HG03342 (cell line): ENCODE data around the gene TSPYL1.
"Not testable (repeated sequence)": the region's sequence is repeated elsewhere in the genome, so short reads cannot be mapped to it uniquely, and the experiment has no call there.

Experiments used
- ATAC-seq: cut with Tn5 transposase; IDR thresholded peaks from one replicate; pipeline ENCODE4 v1.9.1; 2021; ENCODE audit warnings: mild to moderate bottlenecking, moderate library complexity; ENCODE audit not compliant: unreplicated experiment

Gene TSPYL1

DNA sequence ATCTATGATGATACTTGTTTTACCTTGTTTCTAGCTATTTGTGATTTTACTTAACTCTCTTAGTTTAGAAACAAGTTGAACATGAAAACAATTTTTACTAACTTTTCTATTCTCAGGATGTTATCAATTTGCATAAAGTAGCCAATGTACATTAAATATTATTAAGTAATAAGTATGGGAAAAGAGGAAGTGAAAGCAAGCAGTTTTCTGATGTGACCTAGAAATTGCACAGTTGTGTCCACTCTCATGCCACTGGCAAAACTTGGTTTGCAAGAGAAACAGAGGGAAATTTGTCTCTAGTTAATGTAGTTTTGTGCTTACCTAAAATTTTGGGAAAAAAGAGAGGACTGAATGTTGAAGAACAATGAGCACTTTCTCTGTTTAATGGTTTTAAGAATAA lies 19.2 kb upstream of the TSPYL1 start:
- ATAC-seq: peak; percentile 66

DNA sequence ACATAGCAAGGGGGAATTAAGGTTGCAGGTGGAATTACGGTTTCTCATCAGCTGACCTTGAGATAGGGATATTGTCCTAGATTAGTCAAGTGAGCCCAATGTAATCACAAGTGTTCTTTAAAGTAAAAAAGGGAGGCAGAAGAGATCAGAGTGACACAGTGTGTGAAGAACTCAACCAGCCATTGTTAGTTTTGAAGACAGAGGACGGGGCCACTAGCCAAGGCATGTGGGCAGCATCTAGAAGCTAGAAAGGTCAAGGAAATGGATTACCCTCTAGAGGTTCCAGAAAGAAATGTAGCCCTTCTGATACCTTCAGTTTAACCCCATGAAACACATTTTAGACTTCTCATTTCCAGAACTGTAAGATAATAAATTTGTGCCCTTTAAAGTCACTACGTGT lies 18.5 kb upstream of the TSPYL1 start:
- no peak for ATAC-seq

- no peak for ATAC-seq
Observed at GRCh38 chr6:116292553-116292952, 12.8 kb upstream of the TSPYL1 start.

GRCh38 chr6:116291701-116292396 lies 12.1 kb upstream of the TSPYL1 start:
- no peak for ATAC-seq

GRCh38 chr6:116290799-116291198 lies 11.1 kb upstream of the TSPYL1 start:
- no peak for ATAC-seq

- ATAC-seq: no peak
Observed at GRCh38 chr6:116289876-116290275, 10.1 kb upstream of the TSPYL1 start.

DNA sequence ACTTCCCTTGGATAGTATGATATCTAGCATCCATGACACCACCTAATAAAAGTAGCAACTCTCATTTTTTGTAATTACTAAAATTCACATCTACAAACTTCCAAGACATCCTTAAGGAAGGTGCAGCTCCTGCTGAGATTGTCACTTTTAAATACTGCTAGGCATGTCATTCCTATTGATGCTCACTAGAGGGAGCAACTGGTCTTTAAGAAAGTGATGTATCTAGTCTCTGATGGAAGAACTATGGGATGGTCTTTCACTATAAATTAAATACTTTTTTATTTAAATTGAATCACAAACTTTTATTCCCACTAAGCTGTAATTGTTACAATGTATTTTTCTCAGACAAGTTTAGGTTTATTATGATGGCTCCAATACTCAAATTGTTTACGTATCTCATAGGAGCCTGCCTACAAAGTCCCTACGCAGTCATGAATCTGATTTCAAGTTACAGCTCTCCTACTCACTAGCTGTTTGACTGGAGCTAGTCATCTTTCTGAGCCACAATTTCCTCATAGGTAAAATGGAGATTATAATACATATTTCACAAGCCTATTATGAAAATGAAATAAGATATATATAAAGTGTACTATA lies 8.1 kb upstream of the TSPYL1 start:
- ATAC-seq: peak; percentile 80

DNA sequence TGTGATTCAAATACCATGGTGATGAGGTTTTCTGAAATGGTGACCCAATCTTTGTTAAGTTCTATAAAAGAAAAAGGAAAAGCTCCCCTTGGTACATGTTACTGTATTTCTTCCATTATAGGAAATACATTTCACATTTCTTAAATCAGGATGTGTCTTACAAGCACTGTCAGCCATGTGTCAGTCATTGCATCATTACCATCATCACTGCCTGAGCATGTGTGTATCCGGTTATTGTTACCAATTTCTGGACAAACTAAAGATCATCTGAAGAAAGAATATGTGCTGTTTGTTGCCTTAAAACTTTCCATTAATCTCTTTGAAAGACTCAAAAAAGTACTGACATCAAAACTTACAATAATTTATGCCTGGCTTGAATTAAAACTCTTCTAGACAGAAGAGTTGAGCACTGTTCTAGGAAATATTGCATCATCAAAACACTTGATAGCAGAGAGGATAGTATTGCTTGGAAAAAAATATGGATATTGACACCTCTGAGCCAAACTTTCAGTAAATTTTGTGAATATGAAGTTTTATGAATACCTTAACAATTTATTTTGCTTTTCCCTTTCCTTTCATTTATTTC lies 7.1 kb upstream of the TSPYL1 start:
- ATAC-seq: no peak

GRCh38 chr6:116284984-116285383 lies 5.3 kb upstream of the TSPYL1 start:
- not testable (repeated sequence) for ATAC-seq

DNA sequence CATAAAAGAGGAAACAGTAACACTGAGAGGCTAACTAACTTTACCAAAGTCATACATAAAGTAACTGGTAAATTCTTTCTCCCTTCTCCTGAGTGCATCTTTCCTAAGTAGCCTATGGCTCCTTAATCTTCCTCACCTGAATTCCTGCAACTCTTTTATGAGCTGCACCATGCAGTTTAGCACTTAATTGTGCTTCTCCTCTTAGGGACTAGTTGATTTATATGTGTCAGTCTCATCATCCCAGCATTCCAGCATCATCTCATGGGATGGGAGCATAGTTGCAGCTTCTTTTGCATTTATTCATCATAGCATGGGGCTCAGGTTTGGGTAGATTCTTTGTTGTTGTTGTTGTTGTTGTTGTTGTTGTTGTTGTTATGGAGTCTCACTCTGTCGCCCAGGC lies 3.5 kb upstream of the TSPYL1 start:
- no peak for ATAC-seq

- ATAC-seq: no peak
Observed at GRCh38 chr6:116282698-116283097, 3.0 kb upstream of the TSPYL1 start.

GRCh38 chr6:116280933-116281316 lies 1.2 kb upstream of the TSPYL1 start:
- ATAC-seq: no peak

GRCh38 chr6:116280161-116280932 lies 617 bp upstream of the TSPYL1 start:
- no peak for ATAC-seq

DNA sequence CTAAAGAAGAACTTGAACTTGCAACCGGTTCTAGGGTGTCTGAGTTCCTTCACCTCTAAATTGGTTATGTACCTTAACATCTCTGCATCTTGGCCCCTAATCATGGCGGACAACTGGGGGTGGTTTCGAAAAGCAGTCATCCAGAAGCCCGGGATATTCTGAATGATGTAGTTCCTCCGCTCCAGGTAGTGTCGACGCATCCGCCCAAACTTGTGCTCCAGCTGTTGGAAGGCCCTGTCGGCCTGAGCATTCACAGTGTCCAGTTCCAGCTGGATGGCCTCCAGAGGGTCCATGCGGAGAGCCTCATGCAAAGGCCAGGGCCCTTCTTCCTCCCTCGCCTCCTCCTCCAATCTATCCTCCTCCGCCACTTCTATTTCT lies 887 bp downstream of the TSPYL1 start:
- ATAC-seq: no peak

- ATAC-seq: no peak
Observed at GRCh38 chr6:116278481-116278829, 1.3 kb downstream of the TSPYL1 start.

DNA sequence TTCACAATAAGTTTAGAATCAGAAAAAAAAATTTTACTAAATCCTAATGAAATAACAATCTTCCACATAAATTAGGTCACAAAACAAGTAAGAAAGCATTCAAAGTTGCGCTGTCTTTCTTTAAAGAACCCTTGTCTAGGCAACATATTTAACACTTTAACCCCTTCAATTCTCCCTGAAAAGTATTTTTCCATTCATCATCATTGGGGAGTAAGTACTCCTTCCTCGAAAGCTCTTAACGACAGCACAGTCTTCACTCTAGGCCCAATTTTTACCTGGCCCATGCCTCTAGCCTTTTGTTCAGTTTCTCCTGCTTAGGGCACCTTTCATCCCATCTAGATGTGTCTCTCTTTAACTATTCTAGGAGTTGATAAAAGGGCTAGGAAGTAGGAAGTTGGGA lies 2.6 kb downstream of the TSPYL1 start:
- no peak for ATAC-seq

GRCh38 chr6:116271149-116271708 lies 8.5 kb downstream of the TSPYL1 start:
- ATAC-seq: no peak

- ATAC-seq: peak; percentile 90
Observed at GRCh38 chr6:116268589-116269293, 11.0 kb downstream of the TSPYL1 start.

DNA sequence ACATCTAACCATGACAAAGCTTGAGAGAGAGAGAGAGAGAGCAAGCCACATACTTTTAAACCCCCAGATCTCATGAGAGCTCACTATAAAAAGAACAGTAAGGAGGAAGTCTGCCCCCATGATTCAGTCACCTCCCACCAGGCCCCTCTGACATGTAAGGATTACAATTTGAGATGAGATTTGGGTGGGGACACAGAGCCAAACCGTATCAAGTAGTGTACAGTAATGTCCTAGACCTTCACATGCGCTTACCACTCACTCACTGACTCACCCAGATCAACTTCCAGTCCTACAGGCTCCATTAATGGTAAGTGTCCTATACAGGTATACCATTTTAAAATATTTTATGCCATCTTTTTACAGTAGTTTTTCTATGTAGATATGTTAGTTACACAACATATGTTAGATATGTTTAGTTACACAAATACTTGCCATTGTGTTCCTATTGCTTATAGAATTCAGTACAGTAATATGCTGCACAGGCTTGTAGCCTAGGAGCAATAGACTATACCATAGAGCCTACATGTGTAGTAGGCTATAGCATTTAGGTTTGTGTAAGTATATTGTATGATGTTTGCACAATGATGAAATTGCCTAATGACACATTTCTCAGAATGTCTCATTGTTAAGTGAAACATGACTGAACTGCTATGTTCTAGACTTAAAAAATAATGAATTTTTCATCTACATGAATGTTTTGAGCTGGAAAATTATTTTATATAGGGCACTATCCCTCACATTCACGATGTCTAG lies 11.7 kb downstream of the TSPYL1 start:
- peak; percentile 11 for ATAC-seq

DNA sequence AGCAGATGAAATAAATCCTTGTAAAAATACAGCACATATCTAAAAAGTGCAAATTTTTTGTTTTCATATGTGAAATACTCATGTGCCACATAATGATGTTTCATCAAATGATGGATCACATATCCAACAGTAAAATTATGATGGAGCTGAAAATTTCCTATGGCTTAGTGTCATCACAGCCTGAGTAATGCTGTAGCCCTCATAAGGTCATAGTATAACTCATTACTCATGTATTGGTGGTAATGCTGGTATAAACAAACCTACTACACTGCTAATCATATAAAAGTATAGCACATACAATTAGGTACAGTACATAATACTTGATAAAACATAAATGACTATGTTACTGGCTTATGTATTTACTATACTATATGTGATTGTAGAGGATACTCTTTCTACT lies 12.9 kb downstream of the TSPYL1 start:
- ATAC-seq: no peak
